ENCODE measurements around the gene PITPNM3. TPM values are rescaled to one million over a fixed set of nuclear protein-coding genes. Genes with fewer than 3 reads are reported as not detected.
"Not testable (repeated sequence)": the region's sequence is repeated elsewhere in the genome, so short reads cannot be mapped to it uniquely, and the experiment has no call there.

Gene PITPNM3
- 0.84 and 1.0 TPM in 2 replicates for total RNA-seq (2014; rRNA removed; shearing (Covaris generic))
- 1.4 and 1.9 TPM in 2 replicates for polyA plus RNA-seq (2014; cell fraction: nucleus; rRNA removed)

DNA sequence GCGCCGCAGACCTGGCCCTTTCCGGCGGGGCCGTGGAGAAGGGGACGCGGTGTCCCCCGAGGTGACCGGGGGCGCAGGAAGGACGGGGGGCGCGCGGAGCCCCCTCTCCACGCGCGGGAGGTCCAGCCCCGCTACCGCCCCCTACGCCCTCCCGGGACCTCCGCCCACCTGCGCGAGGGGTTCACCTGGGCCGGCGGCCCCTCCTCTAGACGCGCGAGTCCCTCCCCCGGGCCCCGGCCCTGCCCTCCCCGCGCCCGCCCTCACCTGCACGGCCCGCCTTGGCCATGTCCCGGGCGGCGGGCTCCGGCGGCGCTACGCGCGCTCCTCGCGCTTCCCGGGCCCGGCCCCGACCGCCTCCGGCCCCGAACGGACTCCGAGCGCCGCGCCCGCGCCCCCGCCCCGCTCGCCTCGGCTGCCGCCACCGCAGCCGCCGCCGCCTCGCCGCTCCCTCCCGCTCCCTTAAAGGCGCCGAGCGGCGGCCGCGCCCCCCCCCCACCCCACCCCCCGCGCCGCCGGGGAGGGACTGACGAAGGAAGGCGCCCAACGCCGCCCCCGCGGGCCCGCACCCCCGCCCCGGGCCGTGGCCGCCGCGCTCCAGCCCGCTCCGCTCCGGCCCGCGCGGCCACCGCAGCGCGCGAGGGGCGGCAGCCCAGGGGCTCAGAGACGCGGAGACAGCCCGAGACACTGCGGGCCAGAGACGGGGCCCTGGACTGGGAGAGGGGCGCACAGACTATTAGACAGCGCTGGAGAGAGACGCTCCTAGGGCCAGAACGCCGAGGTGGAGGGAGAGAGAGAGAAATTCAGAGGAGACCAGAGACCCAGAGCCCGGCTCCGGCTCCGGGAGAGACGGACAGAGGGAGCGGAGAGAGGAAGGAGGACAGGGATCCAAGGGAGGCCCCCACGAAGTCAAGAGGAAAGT, at the start of gene PITPNM3:
PITPNM3 (minus strand) TSS at position 435 of the 919 bp plus-strand sequence; CDS start at position 286, 149 bp downstream.
- no peak for DNase-seq (ENCODE audit: extremely low read depth, low read depth)

DNA sequence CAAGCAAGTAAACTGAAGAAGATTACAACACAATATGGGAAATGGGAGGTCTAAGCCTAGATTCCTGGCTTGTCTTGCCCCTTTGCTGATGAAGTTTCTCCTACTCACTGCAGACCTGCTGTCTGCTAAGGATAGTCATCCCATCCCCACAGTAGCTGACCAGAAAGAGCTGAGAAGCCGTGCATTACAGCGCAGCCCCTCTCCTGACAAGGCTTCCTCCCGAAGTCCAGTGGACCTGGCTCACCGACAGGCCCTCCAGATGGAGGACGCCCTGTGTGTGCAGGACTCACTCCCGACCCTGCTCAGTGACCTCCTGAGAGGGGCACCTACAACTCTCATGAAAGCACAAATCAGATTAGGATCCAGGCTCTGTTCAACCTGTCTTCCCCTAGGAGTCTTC, 48.8 kb upstream of the PITPNM3 start:
- no peak for DNase-seq (ENCODE audit: extremely low read depth, low read depth)

DNA sequence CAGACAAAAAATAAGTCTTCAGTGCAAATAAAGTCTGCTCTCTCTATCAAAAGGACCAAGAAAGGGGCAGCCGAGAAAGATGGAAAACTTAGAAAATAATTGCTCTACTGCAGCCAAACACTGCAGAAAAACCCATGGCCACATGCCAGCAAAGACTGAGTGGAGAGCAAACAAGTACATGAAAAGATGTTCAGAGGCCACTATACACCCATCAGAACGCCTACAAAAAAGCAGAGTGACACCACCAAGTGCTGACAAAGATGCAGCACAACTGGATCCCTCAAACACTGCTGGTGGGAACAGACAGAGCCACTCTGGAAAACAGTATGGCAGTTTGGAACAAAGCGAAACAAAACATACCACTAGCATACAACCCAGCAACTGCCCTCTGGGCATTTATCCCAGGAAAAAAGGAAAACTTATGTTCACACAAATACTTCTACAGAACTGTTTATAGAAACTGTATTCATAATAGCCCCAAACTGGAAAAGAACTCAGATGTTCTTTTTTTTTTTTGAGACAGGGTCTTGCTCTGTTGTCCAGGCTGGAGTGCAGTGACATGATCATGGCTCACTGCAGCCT, 47.5 kb upstream of the PITPNM3 start:
- no peak for DNase-seq (ENCODE audit: extremely low read depth, low read depth)

DNA sequence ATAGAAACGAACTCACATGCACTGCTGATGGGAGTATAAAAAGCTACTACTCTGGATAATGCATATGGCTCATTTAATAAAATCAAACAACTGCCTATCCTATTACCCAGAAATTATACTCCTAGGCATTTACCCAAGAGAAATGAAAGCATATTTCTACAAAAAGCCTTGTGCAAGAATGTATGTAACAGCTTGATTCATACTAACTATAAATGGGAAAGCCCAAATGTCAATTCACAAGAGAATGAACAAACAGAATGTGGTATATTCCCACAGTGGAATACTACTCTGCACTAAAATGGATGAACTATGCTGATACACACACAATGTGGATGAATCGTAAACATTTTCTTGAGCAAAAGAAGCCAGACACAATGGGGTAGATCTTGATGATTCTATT, 45.8 kb upstream of the PITPNM3 start:
- DNase-seq (ENCODE audit: extremely low read depth, low read depth) = no peak

DNA sequence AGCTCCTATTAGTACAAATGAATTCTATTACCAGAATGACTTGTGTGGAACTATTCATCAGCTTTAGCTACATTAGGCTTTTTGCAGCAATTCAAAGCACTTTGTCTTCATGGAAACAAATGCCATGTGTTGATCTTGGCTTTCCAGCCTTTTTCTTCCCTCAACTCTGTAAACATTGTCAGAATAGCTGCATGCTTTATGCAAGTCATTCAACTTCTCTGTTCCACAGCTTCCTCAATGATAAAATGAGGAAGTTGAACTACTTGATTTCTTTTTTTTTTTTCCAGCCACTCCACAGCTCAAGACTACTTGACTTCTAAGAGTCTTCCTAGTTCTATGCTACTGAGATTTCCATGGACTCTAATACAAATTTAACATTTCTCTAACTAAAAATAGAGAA, 43.0 kb upstream of the PITPNM3 start:
- no peak for DNase-seq (ENCODE audit: extremely low read depth, low read depth)

DNA sequence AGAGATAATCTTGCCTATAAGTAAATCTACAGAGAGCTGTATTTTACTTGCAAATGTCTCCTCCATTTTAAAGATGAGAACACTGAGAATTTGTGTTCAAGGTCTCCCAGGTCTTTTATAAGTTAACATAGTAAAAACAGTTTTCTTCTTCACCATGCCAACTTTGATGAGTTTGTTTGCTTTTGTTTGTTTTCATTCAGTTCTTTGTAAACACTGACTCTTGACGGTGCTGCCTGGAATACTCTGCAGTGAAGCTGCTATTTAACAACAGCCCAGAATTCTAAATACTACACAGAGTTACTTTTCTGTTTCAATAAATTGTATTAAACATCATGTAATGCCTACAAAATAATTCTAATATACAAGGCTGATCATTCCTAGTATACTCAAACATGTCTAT, 41.4 kb upstream of the PITPNM3 start:
- no peak for DNase-seq (ENCODE audit: extremely low read depth, low read depth)

DNA sequence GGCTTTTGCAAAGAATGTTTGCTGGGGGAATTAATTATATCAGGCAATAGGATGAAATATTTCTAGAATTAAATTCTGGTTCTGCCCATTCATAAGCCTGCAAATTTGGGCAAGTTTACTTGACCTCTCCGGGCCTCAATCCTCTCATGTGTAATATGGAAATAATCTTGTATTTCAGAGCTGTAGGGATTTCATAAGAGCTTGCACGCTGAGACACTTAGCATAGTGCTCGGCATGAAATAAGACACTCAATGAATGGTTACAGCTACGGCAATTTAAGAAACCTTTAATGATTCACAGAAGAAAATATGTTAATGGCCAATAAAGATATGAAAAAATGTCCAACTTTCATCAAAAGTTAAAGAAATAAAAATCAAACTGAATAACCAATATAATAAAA, 40.6 kb upstream of the PITPNM3 start:
- no peak for DNase-seq (ENCODE audit: extremely low read depth, low read depth)

DNA sequence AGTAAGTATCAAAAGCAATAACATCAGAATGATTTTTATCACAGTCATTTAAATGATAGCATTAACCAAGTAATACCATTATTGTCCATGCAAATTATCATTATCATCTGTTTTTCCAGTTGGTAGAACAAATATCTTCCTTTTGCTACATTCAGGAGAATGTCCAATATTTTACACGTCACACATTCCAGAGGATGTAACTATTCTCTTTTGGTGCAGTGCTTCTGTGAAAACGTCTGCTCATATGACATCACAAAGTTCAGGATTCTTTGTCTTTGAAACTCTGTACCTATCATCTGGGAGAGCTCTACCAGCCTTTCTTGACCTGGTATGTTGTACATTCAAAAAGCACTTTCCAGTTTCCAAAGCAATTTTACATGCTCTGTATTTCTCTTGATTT, 40.2 kb upstream of the PITPNM3 start:
- DNase-seq (ENCODE audit: extremely low read depth, low read depth) = no peak

DNA sequence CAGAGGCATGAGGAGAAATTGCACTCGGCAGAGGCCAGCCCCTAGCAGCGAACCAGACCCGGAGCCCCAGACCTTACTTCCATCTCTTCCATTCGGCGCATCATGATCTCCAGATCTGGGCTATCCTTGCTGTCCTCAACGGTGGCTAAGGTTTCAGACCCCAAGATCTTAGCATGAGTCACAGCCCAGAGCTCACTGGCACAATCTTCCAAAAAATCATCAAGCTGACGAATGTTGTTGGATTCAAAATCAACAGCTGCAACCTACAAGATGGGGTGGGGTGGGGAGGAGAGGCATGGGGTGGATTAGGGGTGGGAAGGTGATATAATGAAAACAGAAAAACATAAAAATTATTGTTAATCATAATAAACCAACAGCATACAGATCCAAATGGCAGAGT, 39.7 kb upstream of the PITPNM3 start:
- no peak for DNase-seq (ENCODE audit: extremely low read depth, low read depth)

DNA sequence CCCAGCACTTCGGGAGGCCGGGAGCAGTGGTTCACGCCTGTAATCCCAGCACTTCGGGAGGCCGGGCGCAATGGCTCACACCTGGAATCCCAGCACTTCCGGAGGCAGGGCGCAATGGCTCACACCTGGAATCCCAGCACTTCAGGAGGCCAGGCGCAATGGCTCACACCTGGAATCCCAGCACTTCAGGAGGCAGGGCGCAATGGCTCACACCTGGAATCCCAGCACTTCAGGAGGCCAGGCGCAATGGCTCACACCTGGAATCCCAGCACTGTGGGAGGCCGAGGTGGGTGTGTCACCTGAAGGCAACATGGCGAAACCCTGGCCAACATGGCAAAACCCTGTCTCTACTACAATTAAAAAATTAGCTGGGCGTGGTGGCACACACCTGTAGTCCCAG, 37.0 kb upstream of the PITPNM3 start:
- not testable (repeated sequence) for DNase-seq (ENCODE audit: extremely low read depth, low read depth)

DNA sequence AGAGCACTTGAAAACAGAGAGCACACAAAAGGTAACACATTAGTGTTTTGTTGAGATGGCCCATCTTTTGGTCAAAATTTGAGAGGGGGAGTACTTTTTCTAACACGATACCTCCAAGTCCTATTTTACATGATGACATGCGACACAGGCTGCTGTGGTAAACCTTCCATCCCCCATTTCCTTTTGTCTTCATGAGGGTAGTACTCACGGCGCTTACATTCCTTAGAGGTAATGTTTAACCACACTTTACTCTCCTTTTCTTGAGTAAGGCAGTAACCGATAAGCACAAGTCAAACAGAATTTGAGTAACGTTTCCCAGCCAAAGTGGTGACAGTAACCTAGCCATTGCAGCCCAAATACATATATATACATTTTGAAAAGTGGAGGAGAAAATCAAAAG, 35.8 kb upstream of the PITPNM3 start:
- no peak for DNase-seq (ENCODE audit: extremely low read depth, low read depth)

DNA sequence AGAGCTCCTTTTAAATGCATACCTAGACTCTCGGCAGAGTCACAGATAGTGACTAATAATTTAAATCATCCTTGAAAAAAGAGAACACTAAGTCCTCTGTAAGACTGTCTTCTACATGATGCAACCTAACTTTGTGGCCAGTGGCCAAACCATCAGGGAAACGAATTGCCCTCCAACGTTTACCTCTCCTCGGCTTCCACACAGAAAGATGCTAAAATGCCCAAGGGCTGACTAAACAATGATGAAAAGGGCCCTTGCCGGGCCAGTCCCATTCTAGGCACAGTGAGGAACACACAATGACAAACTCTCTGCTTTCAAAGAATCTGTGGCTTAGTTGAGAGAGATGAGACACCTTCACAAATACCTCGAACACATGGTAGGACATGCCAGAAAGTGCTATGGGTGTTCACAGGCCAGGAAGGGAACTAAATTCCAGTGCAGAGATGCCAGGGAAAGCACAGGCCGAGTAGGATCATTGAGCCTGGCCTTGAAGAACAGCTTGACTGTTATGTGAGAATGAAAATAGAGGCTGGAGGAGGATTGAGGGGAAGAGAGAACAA, 35.3 kb upstream of the PITPNM3 start:
- DNase-seq (ENCODE audit: extremely low read depth, low read depth) = no peak

DNA sequence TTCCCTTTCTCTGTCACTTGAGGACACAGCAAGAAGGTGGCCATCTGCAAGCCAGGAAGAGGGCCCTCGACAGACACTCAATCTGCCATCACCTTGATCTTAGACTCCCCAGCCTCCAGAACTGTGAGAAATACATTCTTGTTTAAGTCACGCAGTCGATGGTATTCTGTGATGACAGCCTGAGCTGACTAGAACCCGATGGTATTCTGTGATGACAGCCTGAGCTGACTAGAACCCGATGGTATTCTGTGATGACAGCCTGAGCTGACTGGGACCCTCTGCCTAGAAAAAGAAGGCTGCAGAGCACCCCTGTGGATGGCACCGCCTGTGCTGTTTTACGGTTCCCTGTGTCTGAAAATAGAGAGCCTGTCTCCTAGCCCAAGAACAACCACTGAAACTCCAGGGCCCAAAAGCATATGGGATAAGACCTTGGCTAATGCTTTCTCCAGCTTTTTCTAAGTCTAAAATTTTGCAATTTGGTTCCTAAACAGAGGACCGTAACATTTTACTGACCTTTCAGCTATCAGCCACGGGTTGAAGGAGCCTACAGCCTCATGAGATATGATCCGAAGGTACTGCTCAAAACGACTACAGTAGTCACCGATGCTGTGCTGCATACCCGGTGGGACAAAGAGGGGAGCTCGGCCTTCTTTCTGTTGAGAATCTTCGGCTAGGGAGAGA, 33.1 kb upstream of the PITPNM3 start:
- no peak for DNase-seq (ENCODE audit: extremely low read depth, low read depth)

DNA sequence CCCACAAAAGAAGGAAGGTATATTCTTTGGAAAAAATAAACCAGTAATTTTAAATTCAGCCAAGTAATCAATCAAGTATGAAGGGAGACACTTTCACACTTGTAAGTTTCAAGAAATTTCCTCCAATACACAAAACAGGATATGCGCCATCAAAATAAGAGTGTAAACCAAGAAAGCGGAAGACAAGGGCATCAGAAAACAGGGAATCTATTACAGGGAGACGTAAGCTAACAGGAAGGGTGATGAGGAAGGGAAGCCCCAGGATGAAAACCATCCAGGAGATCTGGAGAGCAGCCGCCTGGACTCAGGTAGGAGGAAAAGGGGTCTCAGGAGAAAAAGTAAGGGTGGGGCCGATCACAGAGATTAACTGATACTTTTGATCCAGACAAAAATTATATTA, 31.8 kb upstream of the PITPNM3 start:
- DNase-seq (ENCODE audit: extremely low read depth, low read depth) = no peak

DNA sequence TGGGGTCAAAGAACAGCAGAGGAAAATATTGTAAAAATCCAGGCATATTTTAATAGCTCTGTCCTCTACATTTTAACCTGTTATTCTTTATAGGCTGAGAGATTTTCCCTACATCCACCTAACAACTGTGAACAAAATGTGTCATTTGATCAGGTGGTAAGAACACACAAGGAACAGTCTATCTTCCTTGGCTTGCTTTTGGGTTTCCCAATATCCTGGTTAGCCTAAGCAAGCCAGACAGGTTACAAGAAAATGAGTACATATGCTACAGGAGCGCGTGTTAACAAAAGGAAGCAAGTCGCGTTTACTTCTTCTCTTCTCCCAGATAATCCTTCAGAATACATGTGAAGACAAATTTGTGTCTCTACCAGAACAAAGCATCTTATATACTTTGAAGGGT, 31.0 kb upstream of the PITPNM3 start:
- DNase-seq (ENCODE audit: extremely low read depth, low read depth) = no peak

DNA sequence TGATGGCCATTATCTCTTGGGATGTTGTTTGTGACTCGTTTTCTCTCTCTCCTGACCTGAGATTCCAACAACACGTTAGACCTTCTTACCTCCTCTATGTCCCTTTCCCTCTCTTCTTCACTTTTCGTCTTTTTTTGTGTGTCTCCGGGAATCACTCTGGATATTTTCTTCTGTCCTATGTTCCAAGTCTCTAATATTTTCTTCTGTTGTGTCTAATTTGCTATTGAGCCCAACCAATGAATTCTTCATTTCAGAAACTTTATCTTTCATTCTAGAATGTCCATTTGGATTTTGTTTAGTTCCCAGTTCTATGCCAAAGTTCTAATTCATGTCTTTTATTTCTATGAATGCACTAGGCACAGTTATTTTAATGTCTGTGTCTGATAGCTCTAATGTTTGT, 27.1 kb upstream of the PITPNM3 start:
- DNase-seq (ENCODE audit: extremely low read depth, low read depth) = no peak

DNA sequence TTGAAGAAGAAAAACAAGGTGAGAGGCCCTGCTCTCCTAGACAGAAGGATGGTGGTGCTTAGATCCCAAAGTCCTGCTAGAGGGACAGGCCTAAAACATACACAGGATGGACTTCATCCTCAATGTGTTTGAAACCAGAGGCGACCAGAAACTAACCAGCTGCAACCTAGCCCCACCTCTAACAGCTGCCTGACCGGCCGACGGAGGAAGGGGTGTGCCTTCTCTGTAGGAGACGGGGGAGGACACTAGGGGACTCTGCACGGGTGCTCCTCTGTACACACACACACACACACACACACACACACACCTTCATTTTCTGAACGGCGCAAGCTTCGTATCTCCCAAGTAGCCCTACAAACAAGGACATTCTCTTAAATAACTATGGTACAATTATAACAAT, 24.3 kb upstream of the PITPNM3 start:
- DNase-seq (ENCODE audit: extremely low read depth, low read depth) = no peak

DNA sequence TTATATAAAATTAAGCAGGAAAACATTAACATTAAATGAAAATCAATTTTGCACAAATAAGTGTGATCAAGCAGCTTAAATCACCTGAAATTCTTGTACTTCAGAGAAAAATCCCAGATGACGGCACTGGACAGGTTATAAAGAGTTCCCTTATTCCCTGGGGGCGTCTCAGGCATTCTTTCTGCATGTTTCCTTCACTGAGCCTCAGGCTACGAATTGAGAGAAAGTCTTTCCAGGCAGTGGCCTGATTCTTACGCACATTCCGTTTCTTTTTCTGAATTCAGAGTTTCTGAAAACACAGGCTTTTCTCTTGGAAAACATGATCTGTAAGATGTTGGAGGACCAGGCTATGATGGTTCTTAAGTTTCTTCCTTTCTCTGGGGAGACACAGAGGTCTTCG, 22.1 kb upstream of the PITPNM3 start:
- no peak for DNase-seq (ENCODE audit: extremely low read depth, low read depth)

DNA sequence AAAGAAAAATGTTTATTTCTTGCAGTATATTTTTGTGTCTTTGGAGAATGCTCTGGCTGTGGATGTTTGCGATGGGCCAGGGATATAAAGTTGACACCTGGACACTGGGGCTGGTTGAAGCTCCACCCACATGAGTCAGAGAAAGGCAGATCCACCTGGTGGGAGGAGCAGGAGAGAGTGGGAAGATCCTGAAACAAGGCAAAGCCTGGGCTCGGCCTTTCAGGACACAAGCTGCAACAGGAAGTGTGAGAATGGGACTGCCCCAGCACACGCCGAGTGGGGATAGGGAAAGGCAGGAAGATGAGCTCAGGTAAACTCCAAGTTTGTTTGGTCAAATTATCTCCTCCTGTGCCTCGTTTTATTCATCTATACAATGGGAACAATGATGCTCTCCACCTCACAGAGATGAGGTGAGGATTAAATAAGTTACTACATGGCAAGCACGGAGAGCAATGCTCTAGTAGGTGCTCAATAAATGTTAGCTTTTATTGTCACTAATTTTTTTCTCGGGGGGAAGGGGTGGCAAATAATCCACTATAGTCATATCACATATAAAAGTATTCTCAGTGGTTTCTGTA, 21.4 kb upstream of the PITPNM3 start:
- DNase-seq (ENCODE audit: extremely low read depth, low read depth) = no peak

DNA sequence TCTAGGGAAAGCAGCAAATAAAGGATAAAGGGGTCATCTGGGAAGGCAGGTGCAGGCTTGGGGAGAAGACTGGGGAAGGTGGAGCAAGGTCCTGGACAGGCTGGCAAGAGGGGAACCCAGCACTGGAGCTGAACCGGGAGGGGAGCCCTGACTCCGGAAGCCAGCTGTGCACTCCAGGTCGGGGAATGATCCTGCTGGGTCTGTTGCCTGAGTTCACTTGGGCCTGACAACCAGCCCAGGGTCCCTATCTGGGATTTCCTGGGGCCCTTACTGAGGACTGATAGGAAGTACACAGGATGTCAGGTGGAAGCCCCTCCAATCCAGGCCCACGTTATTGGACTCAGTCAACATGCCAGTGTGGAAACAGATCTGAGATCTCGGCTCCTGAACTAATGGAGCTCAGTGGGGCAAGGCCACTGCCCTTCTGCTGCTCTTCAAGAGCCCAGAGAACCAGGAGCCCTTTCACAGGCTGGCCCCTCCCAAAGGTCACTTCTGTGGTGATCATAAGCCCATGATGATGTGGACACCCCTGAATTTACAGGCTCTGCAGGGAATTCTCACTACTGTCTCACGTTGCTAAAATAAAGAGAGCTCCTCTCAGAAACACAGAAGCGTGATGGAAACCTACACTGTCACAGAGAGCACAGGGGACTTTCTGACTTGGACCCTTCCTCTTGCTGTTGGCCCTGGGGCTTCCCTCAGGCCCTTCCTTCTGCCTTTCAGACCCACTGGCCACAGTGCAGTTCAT, 19.9 kb upstream of the PITPNM3 start:
- no peak for DNase-seq (ENCODE audit: extremely low read depth, low read depth)

Data from NCI-H460 (cell line).